ENCODE results near the gene ADRA2B. TPM values are rescaled to one million over a fixed set of nuclear protein-coding genes. Genes with fewer than 3 reads are reported as not detected.
"Not testable (repeated sequence)": the region's sequence is repeated elsewhere in the genome, so short reads cannot be mapped to it uniquely, and the experiment has no call there.

The ADRA2B gene
- polyA plus RNA-seq, 4 donors = 0.69 to 1.5 TPM; not detected in 2

GRCh38 chr2:96082211-96083063, 33.9 kb downstream of the ADRA2B start:
- DNase-seq (no peak), FAIRE-seq (no peak)
- Histone ChIP-seq H3K36me3 (ENCODE audit: control insufficient read depth in 3 of 3, insufficient read depth in 2 of 3, low read depth in 1 of 3, low read length in 3 of 3) (no peaks in the 10 kb centered on the region), H3K4me1 (ENCODE audit: control insufficient read depth in 3 of 3, insufficient read depth in 2 of 3, low read depth in 1 of 3, low read length in 2 of 3) (no peaks in the 10 kb centered on the region), H3K27ac (ENCODE audit: low read depth in 1 of 3, low read length in 2 of 3) (no peak overlapping the region), H3K27me3 (ENCODE audit: control insufficient read depth in 3 of 3, insufficient read depth in 3 of 3, low read length in 3 of 3) (no peaks in the 10 kb centered on the region), H3K4me3 (ENCODE audit: low read depth in 1 of 3, low read length in 3 of 3) (no peak overlapping the region), H3K9me3 (ENCODE audit: control insufficient read depth in 2 of 2, insufficient read depth in 1 of 2, low read depth in 1 of 2, low read length in 1 of 2) (no peaks in the 10 kb centered on the region)
- WGBS, 3 donors = 86 to 92% (median 87%) methylated on average over 14 of the region's 14 CpGs

GRCh38 chr2:96081042-96081441, 35.3 kb downstream of the ADRA2B start:
- no peaks in the 10 kb centered on the region for H3K9me3 ChIP-seq (ENCODE audit: control insufficient read depth in 2 of 2, insufficient read depth in 1 of 2, low read depth in 1 of 2, low read length in 1 of 2)
- H3K27ac ChIP-seq (ENCODE audit: low read depth in 1 of 3, low read length in 2 of 3) = no peak overlapping the region
- FAIRE-seq = no peak
- no peak overlapping the region for H3K4me3 ChIP-seq (ENCODE audit: low read depth in 1 of 3, low read length in 3 of 3)
- no peaks in the 10 kb centered on the region for H3K4me1 ChIP-seq (ENCODE audit: control insufficient read depth in 3 of 3, insufficient read depth in 2 of 3, low read depth in 1 of 3, low read length in 2 of 3)
- 87 to 94% (median 90%) methylated on average over 2 of the region's 2 CpGs for WGBS, 3 donors
- H3K36me3 ChIP-seq (ENCODE audit: control insufficient read depth in 3 of 3, insufficient read depth in 2 of 3, low read depth in 1 of 3, low read length in 3 of 3) = no peaks in the 10 kb centered on the region
- DNase-seq = no peak
- H3K27me3 ChIP-seq (ENCODE audit: control insufficient read depth in 3 of 3, insufficient read depth in 3 of 3, low read length in 3 of 3) = no peaks in the 10 kb centered on the region

- Histone ChIP-seq H3K4me3 (ENCODE audit: low read depth in 1 of 3, low read length in 3 of 3) (no peak overlapping the region), H3K27ac (ENCODE audit: low read depth in 1 of 3, low read length in 2 of 3) (no peak overlapping the region), H3K9me3 (ENCODE audit: control insufficient read depth in 2 of 2, insufficient read depth in 1 of 2, low read depth in 1 of 2, low read length in 1 of 2) (peaks cover 0 to 2% of the 10 kb centered on the region in 2 donors), H3K36me3 (ENCODE audit: control insufficient read depth in 3 of 3, insufficient read depth in 2 of 3, low read depth in 1 of 3, low read length in 3 of 3) (no peaks in the 10 kb centered on the region), H3K4me1 (ENCODE audit: control insufficient read depth in 3 of 3, insufficient read depth in 2 of 3, low read depth in 1 of 3, low read length in 2 of 3) (no peaks in the 10 kb centered on the region), H3K27me3 (ENCODE audit: control insufficient read depth in 3 of 3, insufficient read depth in 3 of 3, low read length in 3 of 3) (no peaks in the 10 kb centered on the region)
- no peak for FAIRE-seq
- WGBS, 3 donors = 65 to 85% (median 79%) methylated on average over 2 of the region's 2 CpGs
- no peak for DNase-seq
Observed at GRCh38 chr2:96075199-96075771, 41.1 kb downstream of the ADRA2B start.

- no peak for DNase-seq
- Histone ChIP-seq H3K4me3 (ENCODE audit: low read depth in 1 of 3, low read length in 3 of 3) (no peak overlapping the region), H3K36me3 (ENCODE audit: control insufficient read depth in 3 of 3, insufficient read depth in 2 of 3, low read depth in 1 of 3, low read length in 3 of 3) (no peaks in the 10 kb centered on the region), H3K27ac (ENCODE audit: low read depth in 1 of 3, low read length in 2 of 3) (no peak overlapping the region), H3K27me3 (ENCODE audit: control insufficient read depth in 3 of 3, insufficient read depth in 3 of 3, low read length in 3 of 3) (no peaks in the 10 kb centered on the region), H3K4me1 (ENCODE audit: control insufficient read depth in 3 of 3, insufficient read depth in 2 of 3, low read depth in 1 of 3, low read length in 2 of 3) (no peaks in the 10 kb centered on the region), H3K9me3 (ENCODE audit: control insufficient read depth in 2 of 2, insufficient read depth in 1 of 2, low read depth in 1 of 2, low read length in 1 of 2) (peaks cover 0 to 2% of the 10 kb centered on the region in 2 donors)
- FAIRE-seq = no peak
- WGBS, 3 donors = 69 to 82% (median 77%) methylated on average over 6 of the region's 6 CpGs
Observed at GRCh38 chr2:96074156-96074555, 42.2 kb downstream of the ADRA2B start.

GRCh38 chr2:96073170-96073775, 43.1 kb downstream of the ADRA2B start:
- Histone ChIP-seq H3K27me3 (ENCODE audit: control insufficient read depth in 3 of 3, insufficient read depth in 3 of 3, low read length in 3 of 3) (no peaks in the 10 kb centered on the region), H3K27ac (ENCODE audit: low read depth in 1 of 3, low read length in 2 of 3) (no peak overlapping the region), H3K36me3 (ENCODE audit: control insufficient read depth in 3 of 3, insufficient read depth in 2 of 3, low read depth in 1 of 3, low read length in 3 of 3) (no peaks in the 10 kb centered on the region), H3K4me3 (ENCODE audit: low read depth in 1 of 3, low read length in 3 of 3) (no peak overlapping the region), H3K4me1 (ENCODE audit: control insufficient read depth in 3 of 3, insufficient read depth in 2 of 3, low read depth in 1 of 3, low read length in 2 of 3) (no peaks in the 10 kb centered on the region), H3K9me3 (ENCODE audit: control insufficient read depth in 2 of 2, insufficient read depth in 1 of 2, low read depth in 1 of 2, low read length in 1 of 2) (peaks cover 0 to 2% of the 10 kb centered on the region in 2 donors)
- 69 to 83% (median 82%) methylated on average over 6 to 7 of the region's 7 CpGs for WGBS, 3 donors
- DNase-seq (no peak), FAIRE-seq (no peak)

GRCh38 chr2:96072746-96073145, 43.6 kb downstream of the ADRA2B start:
- H3K4me1 ChIP-seq (ENCODE audit: control insufficient read depth in 3 of 3, insufficient read depth in 2 of 3, low read depth in 1 of 3, low read length in 2 of 3) = no peaks in the 10 kb centered on the region
- no peaks in the 10 kb centered on the region for H3K36me3 ChIP-seq (ENCODE audit: control insufficient read depth in 3 of 3, insufficient read depth in 2 of 3, low read depth in 1 of 3, low read length in 3 of 3)
- H3K9me3 ChIP-seq (ENCODE audit: control insufficient read depth in 2 of 2, insufficient read depth in 1 of 2, low read depth in 1 of 2, low read length in 1 of 2) = peaks cover 0 to 2% of the 10 kb centered on the region in 2 donors
- no peak overlapping the region for H3K4me3 ChIP-seq (ENCODE audit: low read depth in 1 of 3, low read length in 3 of 3)
- no peak for FAIRE-seq
- WGBS, 3 donors = 81 to 87% (median 87%) methylated on average over 11 of the region's 11 CpGs
- no peaks in the 10 kb centered on the region for H3K27me3 ChIP-seq (ENCODE audit: control insufficient read depth in 3 of 3, insufficient read depth in 3 of 3, low read length in 3 of 3)
- DNase-seq = no peak
- no peak overlapping the region for H3K27ac ChIP-seq (ENCODE audit: low read depth in 1 of 3, low read length in 2 of 3)

GRCh38 chr2:96071977-96072491, 44.3 kb downstream of the ADRA2B start:
- 62 to 83% (median 77%) methylated on average over 6 to 8 of the region's 8 CpGs for WGBS, 3 donors

GRCh38 chr2:96071087-96071976, 45.0 kb downstream of the ADRA2B start:
- not testable (repeated sequence) for FAIRE-seq; H3K27ac ChIP-seq (ENCODE audit: low read depth in 1 of 3, low read length in 2 of 3)

More at GRCh38 chr2:96071977-96072491, 44.3 kb downstream of the ADRA2B start:
- H3K27me3 ChIP-seq (ENCODE audit: control insufficient read depth in 3 of 3, insufficient read depth in 3 of 3, low read length in 3 of 3); H3K4me3 ChIP-seq (ENCODE audit: low read depth in 1 of 3, low read length in 3 of 3); DNase-seq; H3K9me3 ChIP-seq (ENCODE audit: control insufficient read depth in 2 of 2, insufficient read depth in 1 of 2, low read depth in 1 of 2, low read length in 1 of 2); H3K36me3 ChIP-seq (ENCODE audit: control insufficient read depth in 3 of 3, insufficient read depth in 2 of 3, low read depth in 1 of 3, low read length in 3 of 3); H3K4me1 ChIP-seq (ENCODE audit: control insufficient read depth in 3 of 3, insufficient read depth in 2 of 3, low read depth in 1 of 3, low read length in 2 of 3); FAIRE-seq; H3K27ac ChIP-seq (ENCODE audit: low read depth in 1 of 3, low read length in 2 of 3): not testable (repeated sequence)

More at GRCh38 chr2:96071087-96071976, 45.0 kb downstream of the ADRA2B start:
- H3K4me3 ChIP-seq (ENCODE audit: low read depth in 1 of 3, low read length in 3 of 3); H3K36me3 ChIP-seq (ENCODE audit: control insufficient read depth in 3 of 3, insufficient read depth in 2 of 3, low read depth in 1 of 3, low read length in 3 of 3); DNase-seq; H3K9me3 ChIP-seq (ENCODE audit: control insufficient read depth in 2 of 2, insufficient read depth in 1 of 2, low read depth in 1 of 2, low read length in 1 of 2); H3K4me1 ChIP-seq (ENCODE audit: control insufficient read depth in 3 of 3, insufficient read depth in 2 of 3, low read depth in 1 of 3, low read length in 2 of 3); H3K27me3 ChIP-seq (ENCODE audit: control insufficient read depth in 3 of 3, insufficient read depth in 3 of 3, low read length in 3 of 3): not testable (repeated sequence)
- WGBS, 3 donors = 88 to 92% (median 90%) methylated on average over 15 to 16 of the region's 16 CpGs
